Sigmoid colon (tissue), 7 donors: ENCODE measurements around the gene MEX3C. TPM values are rescaled to one million over a fixed set of nuclear protein-coding genes. Genes with fewer than 3 reads are reported as not detected.

Experiments used
- DNase-seq: peaks from one replicate; pipeline ENCODE4 v3.0.0-alpha.2; 2019
- H3K27ac ChIP-seq, 4 donors: fragments of 200-600 bp; sonication (generic); one replicate each; pipeline ENCODE4 v1.5.1; 2016 to 2019; ENCODE audit warnings: mild to moderate bottlenecking in 1 of 4
- H3K27me3 ChIP-seq, 3 donors: fragments of 200-600 bp; sonication (generic); one replicate each; pipeline ENCODE4 v1.5.1; 2019; ENCODE audit warnings: mild to moderate bottlenecking in 1 of 3
- H3K36me3 ChIP-seq, 4 donors: fragments of 200-600 bp; sonication (generic); one replicate each; pipeline ENCODE4 v1.5.1; 2016 to 2019
- H3K4me1 ChIP-seq, 4 donors: fragments of 200-600 bp; sonication (generic); one replicate each; pipeline ENCODE4 v1.5.1; 2017 to 2019
- H3K4me3 ChIP-seq, 4 donors: fragments of 200-600 bp; sonication (generic); one replicate each; pipeline ENCODE4 v1.5.1; 2017 to 2019; ENCODE audit warnings: mild to moderate bottlenecking in 2 of 4, moderate library complexity in 1 of 4
- H3K9me3 ChIP-seq, 4 donors: fragments of 200-600 bp in 3 of 4; sonication (generic) in 3 of 4; one replicate each; pipeline versions ENCODE4 v1.5.1 to v1.6.1; 2013 to 2019
- CTCF ChIP-seq, 4 experiments: fragments of 450-650 bp in 3 of 4; fragments of 200-600 bp in 1 of 4; IDR thresholded peaks; one replicate each; pipeline ENCODE4 v1.5.1; 2016 to 2019; ENCODE audit warnings: antibody characterized with exemption in 4 of 4, mild to moderate bottlenecking in 3 of 4, moderate library complexity in 2 of 4
- EP300 ChIP-seq, 4 donors: sonication (generic); formaldehyde crosslinking; IDR thresholded peaks; one replicate each; pipeline ENCODE4 v1.6.1; 2017; ENCODE audit warnings: antibody characterized with exemption in 4 of 4
- POLR2A ChIP-seq, 2 donors: fragments of 450-650 bp; IDR thresholded peaks; one replicate each; pipeline ENCODE4 v1.6.1; 2016; ENCODE audit warnings: antibody characterized with exemption in 2 of 2, mild to moderate bottlenecking in 2 of 2, moderate library complexity in 2 of 2
- POLR2AphosphoS5 ChIP-seq, 4 donors: sonication (generic); formaldehyde crosslinking; IDR thresholded peaks; one replicate each; pipeline ENCODE4 v1.6.1; 2017; ENCODE audit warnings: antibody characterized with exemption in 4 of 4
- whole genome bisulfite sequencing, 2 donors: extraction: QIAGEN DNeasy Blood & Tissue Kit; methylation state at CpG; one replicate each; pipeline ENCODE4 v1.1.7; 2013; 5-methylcytosine and 5-hydroxymethylcytosine counted together
- intact Hi-C: fragments of 100-400 bp; cut with DNase I; formaldehyde crosslinking; loops from one replicate; pipeline ENCODE4 v1.15.1; 2023
- polyA plus RNA-seq, 3 donors: library from polyadenylated mRNA; stranded (reverse); fragments of 200-250 nt; gene quantifications; one replicate each; pipeline ENCODE4 v1.2.3, GENCODE V29; 2013
- total RNA-seq, 4 donors: library from RNA; depleted of rRNA; stranded (reverse); fragments of >200 nt; gene quantifications; one replicate each; pipeline ENCODE4 v1.1.0, GENCODE V29; 2016
- donor health status: healthy with polysubstance abuse.
- donor health status: Bipolar disorder and iron deficiency.
- donor health status: healthy.

The MEX3C gene
- total and polyA plus RNA-seq, 7 donors: 10.2 to 20.7 (median 18.4) TPM

- H3K27me3 ChIP-seq: no peaks in the 10 kb centered on the region
- DNase-seq: no peak
- TF ChIP-seq POLR2A (IDR thresholded peaks at IDR 0.05): no peak
- no peak overlapping the region for H3K27ac ChIP-seq
- H3K36me3 ChIP-seq: no peaks in the 10 kb centered on the region
- no peaks in the 10 kb centered on the region for H3K9me3 ChIP-seq
- 72 to 79% methylated on average over 11 of the region's 11 CpGs for WGBS, 2 donors
- no peaks in the 10 kb centered on the region for H3K4me1 ChIP-seq
- no peak overlapping the region for H3K4me3 ChIP-seq
- intact Hi-C loops: no loop called here
These were observed 36.9 kb upstream of the MEX3C start for GRCh38 chr18:51234117-51235008.

GRCh38 chr18:51229328-51229727 lies 31.8 kb upstream of the MEX3C start:
- no peak overlapping the region for H3K27ac ChIP-seq
- no peaks in the 10 kb centered on the region for H3K27me3 ChIP-seq
- no peaks in the 10 kb centered on the region for H3K9me3 ChIP-seq
- H3K36me3 ChIP-seq: no peaks in the 10 kb centered on the region
- intact Hi-C loops: no loop called here
- no peaks in the 10 kb centered on the region for H3K4me1 ChIP-seq
- TF ChIP-seq CTCF (IDR thresholded peaks at IDR 0.05) (no peak), POLR2AphosphoS5 (IDR thresholded peaks at IDR 0.05) (no peak), EP300 (IDR thresholded peaks at IDR 0.05) (no peak), POLR2A (IDR thresholded peaks at IDR 0.05) (no peak)
- H3K4me3 ChIP-seq: no peak overlapping the region
- WGBS, 2 donors: 71 to 82% methylated on average over 4 of the region's 4 CpGs
- no peak for DNase-seq

GRCh38 chr18:51227660-51228059 lies 30.2 kb upstream of the MEX3C start:
- no peak for TF ChIP-seq EP300 (IDR thresholded peaks at IDR 0.05)
- TF ChIP-seq CTCF (IDR thresholded peaks at IDR 0.05): no peak
- no peak for TF ChIP-seq POLR2A (IDR thresholded peaks at IDR 0.05)
- no peak for TF ChIP-seq POLR2AphosphoS5 (IDR thresholded peaks at IDR 0.05)

GRCh38 chr18:51226587-51227350 lies 29.3 kb upstream of the MEX3C start:
- Histone ChIP-seq H3K36me3 (no peaks in the 10 kb centered on the region), H3K4me3 (no peak overlapping the region), H3K27me3 (no peaks in the 10 kb centered on the region), H3K9me3 (peaks cover 0 to 1% (median 0%) of the 10 kb centered on the region in 4 donors), H3K27ac (no peak overlapping the region), H3K4me1 (no peaks in the 10 kb centered on the region)
- WGBS, 2 donors: 90 to 95% methylated on average over 4 of the region's 4 CpGs
- TF ChIP-seq POLR2AphosphoS5 (IDR thresholded peaks at IDR 0.05): no peak
- no peak for TF ChIP-seq EP300 (IDR thresholded peaks at IDR 0.05)
- TF ChIP-seq CTCF (IDR thresholded peaks at IDR 0.05): no peak
- no peak for TF ChIP-seq POLR2A (IDR thresholded peaks at IDR 0.05)
- intact Hi-C loops: no loop called here
- no peak for DNase-seq

More at GRCh38 chr18:51227660-51228059, 30.2 kb upstream of the MEX3C start:
- intact Hi-C loops: no loop called here
- no peak overlapping the region for H3K27ac ChIP-seq
- no peaks in the 10 kb centered on the region for H3K36me3 ChIP-seq
- no peaks in the 10 kb centered on the region for H3K9me3 ChIP-seq
- H3K4me1 ChIP-seq: no peaks in the 10 kb centered on the region
- H3K4me3 ChIP-seq: no peak overlapping the region
- DNase-seq: no peak
- WGBS, 2 donors: 64 to 84% methylated on average over 1 of the region's 1 CpG
- no peaks in the 10 kb centered on the region for H3K27me3 ChIP-seq

- no peak for DNase-seq
- no peak for TF ChIP-seq POLR2AphosphoS5 (IDR thresholded peaks at IDR 0.05)
- TF ChIP-seq POLR2A (IDR thresholded peaks at IDR 0.05): no peak
- no peak for TF ChIP-seq CTCF (IDR thresholded peaks at IDR 0.05)
- TF ChIP-seq EP300 (IDR thresholded peaks at IDR 0.05): no peak
- intact Hi-C loops: no loop called here
- Histone ChIP-seq H3K9me3 (peaks cover 0 to 1% (median 0%) of the 10 kb centered on the region in 4 donors), H3K27me3 (no peaks in the 10 kb centered on the region), H3K36me3 (no peaks in the 10 kb centered on the region), H3K4me1 (no peaks in the 10 kb centered on the region), H3K4me3 (no peak overlapping the region), H3K27ac (no peak overlapping the region)
- 87 to 90% methylated on average over 4 of the region's 4 CpGs for WGBS, 2 donors
These were observed 28.6 kb upstream of the MEX3C start for GRCh38 chr18:51226068-51226467.
